Bone marrow (tissue), 2 donors: Measurements from ENCODE around the gene ARHGEF10L.
A peak's percentile ranks its signal among the peaks of the same experiment; 100 is the strongest.
"Not testable (repeated sequence)": the region's sequence is repeated elsewhere in the genome, so short reads cannot be mapped to it uniquely, and the experiment has no call there.

ENCODE experiments used
- DNase-seq, 2 donors: peaks; one replicate each; lab custom pipeline; 2025; lab: John Stamatoyannopoulos, UW

The ARHGEF10L gene

DNA sequence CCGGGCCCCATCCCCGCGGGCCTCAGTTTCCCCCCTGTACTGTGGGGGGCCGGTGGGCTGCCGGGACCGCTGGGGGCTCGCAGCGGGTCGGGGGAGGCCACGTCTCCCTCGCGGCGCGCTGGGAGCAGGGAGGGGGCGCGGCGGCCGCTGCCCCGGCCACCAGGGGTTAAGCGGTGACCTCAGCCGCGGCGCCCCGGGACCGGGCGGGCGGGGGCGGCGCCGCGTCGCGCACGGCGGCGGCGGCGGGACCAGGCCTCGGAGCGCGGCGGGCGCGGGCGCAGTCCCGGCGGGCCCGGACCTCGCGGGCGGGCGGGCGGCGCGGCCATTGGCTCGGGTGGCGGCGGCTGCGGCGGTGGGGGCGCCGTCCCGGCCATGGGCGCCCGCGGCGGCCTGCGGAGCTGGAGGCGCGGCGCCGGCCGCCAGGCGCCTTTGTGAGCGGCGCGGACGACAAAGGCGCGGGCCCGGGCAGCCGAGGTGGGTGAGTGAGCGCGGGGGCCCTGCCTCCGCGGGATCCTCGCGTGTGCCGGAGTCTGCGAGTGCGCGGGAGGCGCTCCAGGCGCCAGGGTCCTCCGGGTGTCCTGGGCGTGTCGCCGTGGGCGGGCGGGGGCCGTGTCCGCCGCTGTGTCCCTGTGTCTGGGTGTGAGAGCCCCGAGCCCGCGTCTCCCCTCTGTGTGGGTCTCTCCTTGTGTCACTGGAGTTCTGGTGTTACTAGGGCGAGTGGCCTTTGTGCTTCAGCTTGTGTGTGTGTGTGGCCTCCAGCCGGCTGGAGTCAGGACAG, at the start of gene ARHGEF10L:
ARHGEF10L (plus strand) TSS at position 222 of the 778 bp plus-strand sequence. CDS start 40,898 bp downstream, outside the sequence.
- DNase-seq: no peak

DNA sequence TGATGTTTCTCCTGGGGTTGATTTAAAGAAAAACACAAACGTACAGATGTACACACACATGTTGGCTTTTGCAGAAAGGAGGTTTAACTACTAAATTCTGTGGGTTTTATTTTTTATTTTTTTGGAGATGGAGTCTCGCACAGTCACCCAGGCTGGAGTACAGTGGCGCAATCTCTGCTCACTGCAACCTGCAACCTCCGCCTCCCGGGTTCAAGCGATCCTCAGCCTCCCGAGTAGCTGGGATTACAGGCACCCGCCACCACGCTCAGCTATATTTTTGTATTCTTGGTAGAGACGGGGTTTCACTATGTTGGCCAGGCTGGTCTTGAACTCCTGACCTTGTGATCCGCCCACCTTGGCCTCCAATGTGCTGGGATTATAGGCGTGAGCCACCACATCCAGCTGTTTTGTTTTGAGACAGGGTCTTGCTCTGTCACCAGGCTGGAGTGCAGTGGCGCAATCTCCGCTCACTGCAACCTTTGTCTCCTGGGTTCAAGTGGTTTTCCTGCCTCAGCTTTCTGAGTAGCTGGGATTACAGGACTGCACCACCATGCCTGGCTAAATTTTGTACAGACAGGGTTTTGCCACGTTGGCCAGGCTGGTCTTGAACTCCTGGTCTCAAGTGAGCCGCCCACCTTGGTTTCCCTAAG, 49.6 kb upstream of the ARHGEF10L start:
- not testable (repeated sequence) for DNase-seq

DNA sequence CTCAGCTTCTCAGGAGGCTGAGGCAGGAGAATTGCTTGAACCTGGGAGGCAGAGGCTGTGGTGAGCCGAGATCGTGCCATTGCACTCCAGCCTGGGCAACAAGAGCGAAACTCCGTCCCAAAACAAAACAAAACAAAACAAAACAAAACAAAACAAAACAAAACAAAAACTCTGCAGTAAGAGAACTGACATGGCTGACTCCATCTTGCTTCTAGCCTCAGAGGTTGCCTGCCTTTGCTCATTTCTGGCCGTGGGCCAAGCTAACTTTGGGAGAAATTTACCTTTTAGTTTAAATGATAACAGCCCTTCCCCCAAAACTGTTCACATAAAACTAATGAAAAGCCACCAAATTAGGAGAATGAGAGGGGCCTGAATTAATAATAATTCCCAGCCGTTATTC, 48.8 kb upstream of the ARHGEF10L start:
- not testable (repeated sequence) for DNase-seq

DNA sequence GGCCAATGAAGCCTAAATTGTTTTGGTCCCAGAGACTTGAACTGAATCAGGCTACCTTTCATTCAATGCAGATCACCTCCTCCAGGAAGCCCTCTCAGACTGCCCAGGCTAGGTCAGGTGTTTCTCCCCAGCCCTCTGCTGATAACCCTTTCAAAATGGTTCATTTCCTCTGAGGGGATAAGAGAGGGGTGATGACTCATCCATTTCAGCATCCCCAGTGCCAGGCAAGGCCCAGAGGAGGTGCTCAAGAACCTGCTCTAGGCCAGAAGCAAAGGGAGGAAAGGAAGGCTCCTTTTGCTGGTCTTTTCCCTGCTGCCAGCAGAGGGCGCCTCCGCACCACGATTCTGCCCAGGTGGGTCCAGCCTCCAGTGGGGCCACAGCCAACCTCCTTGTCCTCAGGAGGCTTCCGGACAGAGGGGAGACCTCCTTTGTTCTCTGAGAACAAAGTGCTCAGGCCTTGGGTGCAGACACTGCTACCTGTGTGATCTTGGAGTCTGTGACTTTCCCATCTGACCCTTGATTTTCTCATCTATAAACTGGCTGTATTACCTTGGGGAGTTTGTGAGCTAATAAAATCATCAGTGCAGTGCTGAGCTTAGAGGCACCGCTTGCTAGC, 45.3 kb upstream of the ARHGEF10L start:
- peak; percentile 21 to 54 for DNase-seq

GRCh38 chr1:17496419-17496818, 43.1 kb upstream of the ARHGEF10L start:
- DNase-seq: no peak

GRCh38 chr1:17498214-17498613, 41.3 kb upstream of the ARHGEF10L start:
- no peak for DNase-seq

DNA sequence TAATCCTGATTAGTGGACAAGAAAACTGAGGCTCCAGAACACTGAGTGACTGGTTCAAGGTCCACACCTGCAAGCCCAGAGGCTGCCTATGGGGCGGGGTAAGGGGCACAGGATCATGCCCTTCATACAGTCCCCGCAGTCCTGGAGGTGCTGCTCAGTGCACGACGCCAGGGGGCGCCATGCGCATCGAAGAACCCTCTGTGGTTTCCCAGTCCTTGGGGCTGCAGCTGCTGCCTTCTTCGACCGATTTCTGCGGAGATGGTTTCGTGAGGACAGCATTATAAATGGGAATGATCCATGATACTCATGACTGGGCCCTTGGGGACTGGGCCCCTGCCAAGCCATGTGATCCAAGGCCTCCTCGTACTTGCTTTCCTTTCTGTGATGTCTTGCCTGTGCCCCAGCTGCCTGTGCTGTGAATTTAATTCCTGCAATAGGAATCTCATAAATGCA, 37.1 kb upstream of the ARHGEF10L start:
- DNase-seq: peak; percentile 10 to 33

DNA sequence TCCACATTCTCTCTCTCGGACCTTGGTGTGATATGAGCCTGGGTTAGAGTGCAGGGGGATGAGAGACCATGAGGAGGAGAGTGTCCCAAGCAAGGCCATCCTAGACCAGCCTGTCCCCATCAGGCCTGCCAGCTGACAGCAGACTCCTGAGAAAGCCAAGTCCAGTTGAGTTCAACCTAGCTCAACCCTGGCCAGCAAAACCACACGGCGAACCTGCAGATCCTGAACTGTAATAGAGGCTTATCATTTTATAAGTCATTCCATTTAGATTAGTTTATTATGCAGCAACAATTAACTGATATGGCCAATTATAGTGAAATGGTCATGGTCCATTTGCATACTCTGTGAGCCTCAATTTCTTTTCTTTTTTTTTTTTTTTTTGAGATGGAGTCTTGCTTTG, 36.4 kb upstream of the ARHGEF10L start:
- DNase-seq: no peak

- not testable (repeated sequence) for DNase-seq
Observed at GRCh38 chr1:17507200-17507599, 32.3 kb upstream of the ARHGEF10L start.

DNA sequence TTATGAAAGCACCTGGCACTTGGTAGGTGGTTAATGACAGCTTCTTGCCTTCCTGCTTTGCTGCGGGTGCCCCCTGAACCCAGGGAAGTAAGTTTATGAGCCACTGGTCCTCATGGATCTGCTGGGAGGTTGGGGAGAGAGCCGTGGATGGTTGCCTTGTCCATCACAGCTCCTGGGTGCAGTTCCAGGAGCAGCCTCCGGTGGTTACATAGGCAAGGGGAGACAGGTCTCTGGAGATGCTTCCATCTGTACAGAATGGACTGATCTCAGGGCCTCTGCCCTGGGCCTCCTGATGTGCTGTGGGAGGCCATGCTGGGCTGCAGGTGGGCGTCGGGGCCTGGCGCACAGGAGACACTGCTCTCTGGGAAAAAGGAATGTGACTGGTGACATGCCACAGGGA, 31.6 kb upstream of the ARHGEF10L start:
- no peak for DNase-seq

- DNase-seq: no peak
Observed at GRCh38 chr1:17509363-17509762, 30.1 kb upstream of the ARHGEF10L start.

DNA sequence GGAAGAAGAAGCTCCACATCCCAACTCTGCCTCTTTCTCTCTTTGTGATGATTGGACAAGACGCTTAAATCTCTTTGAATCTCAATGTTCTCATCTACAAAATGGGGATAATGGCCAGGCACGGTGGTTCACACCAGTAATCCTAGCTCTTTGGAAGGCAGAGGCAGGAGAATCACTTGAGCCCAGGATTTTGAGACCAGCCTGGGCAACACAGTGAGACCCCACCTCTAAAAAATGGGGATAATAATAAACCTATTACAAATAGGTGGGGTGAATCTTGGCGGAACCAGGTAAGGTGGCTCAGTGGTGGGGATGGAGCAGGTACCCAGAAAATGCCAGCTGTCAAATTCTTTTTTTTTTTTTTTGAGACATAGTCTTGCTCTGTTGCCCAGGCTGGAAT, 29.4 kb upstream of the ARHGEF10L start:
- no peak for DNase-seq

- DNase-seq: no peak
Observed at GRCh38 chr1:17511188-17511587, 28.3 kb upstream of the ARHGEF10L start.

- no peak for DNase-seq
Observed at GRCh38 chr1:17513131-17513530, 26.4 kb upstream of the ARHGEF10L start.

- DNase-seq: no peak
Observed at GRCh38 chr1:17514776-17515175, 24.7 kb upstream of the ARHGEF10L start.

GRCh38 chr1:17515902-17516301, 23.6 kb upstream of the ARHGEF10L start:
- no peak for DNase-seq

DNA sequence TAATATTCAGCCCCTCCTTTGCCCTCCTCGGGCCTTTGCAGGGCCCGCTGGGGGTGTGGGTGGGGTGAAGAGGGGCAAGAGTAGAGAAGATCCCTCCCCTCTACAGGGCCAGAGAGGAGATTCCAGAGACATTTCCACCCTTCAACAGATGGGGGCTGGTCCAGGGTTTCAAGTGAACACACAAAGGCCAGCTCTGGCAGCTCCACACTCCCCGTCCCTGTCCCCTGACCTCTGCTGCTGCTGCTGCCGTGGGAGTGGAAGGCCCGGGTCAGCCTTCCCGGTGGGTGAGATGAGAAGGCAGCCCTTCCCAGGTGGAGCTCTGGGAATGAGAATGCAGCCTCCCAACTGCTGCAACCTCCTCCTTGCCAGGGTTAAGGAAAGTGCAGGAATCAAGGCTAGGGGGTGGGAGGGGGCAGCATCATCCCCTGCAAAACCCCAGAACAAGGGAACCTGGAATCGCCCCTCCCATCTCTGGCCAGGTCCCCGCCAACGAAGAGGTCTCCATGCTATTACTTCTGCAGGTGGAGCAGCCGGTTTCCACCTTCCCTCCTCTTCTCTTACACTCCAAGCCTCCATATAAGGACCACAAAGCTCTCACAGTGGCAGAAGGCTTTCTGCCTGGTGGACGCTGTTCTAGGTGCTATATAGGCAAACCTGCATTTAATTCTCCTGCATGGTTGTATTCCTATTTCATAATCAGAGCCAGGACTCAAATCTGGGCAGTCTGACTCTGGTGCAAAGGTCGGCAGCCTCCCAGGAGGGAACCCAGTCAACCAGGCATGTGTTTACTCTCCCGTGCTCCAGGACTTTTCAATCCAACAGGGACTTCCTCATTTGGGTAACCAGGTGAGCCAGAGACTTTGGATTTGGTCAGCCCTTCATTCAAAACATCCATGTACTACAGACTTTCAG, 22.9 kb upstream of the ARHGEF10L start:
- DNase-seq: no peak

GRCh38 chr1:17520041-17520440, 19.5 kb upstream of the ARHGEF10L start:
- no peak for DNase-seq

DNA sequence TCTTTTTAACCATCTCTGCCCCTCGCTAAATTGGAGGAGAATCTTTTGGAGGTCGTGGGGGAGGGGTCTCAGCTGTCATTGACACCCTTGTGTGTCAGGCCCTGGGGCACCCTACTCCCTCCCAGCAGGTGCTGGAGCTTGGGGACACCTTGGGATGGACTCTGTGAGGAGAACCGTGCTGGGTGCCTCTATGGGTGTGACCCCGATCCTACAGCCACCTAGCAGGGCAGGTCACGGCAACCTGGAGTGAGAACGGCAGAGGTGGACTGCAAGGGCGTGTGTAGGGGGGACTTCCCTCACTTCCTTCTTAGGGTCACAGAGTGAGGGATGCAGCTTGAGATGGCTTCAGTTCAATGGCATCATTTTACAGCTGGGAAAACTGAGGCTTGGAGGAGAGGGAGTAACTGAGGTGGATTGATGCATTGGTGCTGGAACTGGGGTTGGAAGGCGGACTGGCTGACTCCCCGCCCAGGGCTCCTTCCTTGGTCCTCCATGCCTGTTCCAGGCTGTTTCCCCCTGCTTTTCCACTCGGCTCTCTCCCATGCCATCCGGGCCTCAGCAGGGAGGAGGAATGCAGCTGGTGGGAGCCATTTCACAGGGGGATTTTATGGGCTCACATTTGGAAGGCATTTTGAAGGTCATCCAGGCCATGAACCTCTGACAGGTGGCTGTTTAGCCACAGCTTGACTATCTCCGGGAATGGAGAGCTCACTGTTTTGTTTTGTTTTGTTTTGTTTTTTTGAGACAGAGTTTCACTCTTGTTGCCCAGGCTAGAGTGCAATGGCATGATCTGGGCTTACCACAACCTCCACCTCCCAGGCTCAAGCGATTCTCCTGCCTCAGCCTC, 18.8 kb upstream of the ARHGEF10L start:
- no peak for DNase-seq

DNA sequence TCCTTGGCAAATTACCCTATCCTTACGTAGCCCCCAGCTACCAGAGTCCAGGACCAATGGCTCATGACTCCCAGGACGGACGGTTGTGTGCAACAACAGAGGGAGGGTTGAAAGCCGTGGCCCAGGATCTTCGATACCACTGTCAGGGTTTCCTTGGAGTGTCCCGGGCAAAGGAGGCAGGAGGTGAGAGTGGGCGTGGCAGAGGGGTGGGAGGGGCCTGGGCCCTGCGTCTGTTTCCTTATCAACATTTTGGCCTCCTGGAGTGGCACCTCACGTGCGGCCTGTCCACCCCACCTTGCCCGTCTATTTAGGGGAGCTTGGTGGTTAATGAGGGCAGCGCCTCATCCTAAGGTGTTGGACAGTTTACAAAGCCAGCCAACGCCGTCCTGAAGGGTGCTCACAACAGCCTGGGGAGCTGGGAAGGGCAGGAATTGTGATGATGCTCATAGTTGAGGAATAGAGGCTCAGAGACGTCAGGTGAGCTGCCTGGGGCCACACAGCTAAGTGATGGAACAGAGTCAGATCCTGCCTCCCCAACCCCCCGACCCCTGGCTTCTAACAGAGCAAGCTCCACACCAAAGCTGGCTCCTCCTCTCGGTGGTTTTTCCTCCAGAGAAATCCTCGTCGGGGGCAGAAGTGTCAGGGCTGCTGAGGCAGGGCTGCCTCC, 17.4 kb upstream of the ARHGEF10L start:
- DNase-seq: no peak
